Neural cell (in vitro differentiated cells): Measurements from ENCODE around the gene CAPN9. TPM values are rescaled to one million over a fixed set of nuclear protein-coding genes. Genes with fewer than 3 reads are reported as not detected.

Experiments
- H2AFZ ChIP-seq: fragments of 200-600, 300-800 bp; sonication (generic), shearing (Covaris generic); 2 replicates; pipeline ENCODE4 v1.6.0; 2014; ENCODE audit warnings: low read depth, mild to moderate bottlenecking, antibody characterized with exemption, low read length, moderate library complexity
- H3F3A ChIP-seq: fragments of 200-600 bp; shearing (Covaris generic); 2 replicates; pipeline ENCODE4 v1.6.1; 2016; ENCODE audit warnings: mild to moderate bottlenecking, moderate library complexity, mixed read lengths, antibody characterized with exemption, low read length; ENCODE audit not compliant: insufficient read depth, poor library complexity, severe bottlenecking
- H3K27ac ChIP-seq: fragments of 200-600, 300-800 bp; sonication (generic), shearing (Covaris generic); 2 replicates; pipeline ENCODE4 v1.5.1; 2014; ENCODE audit warnings: mild to moderate bottlenecking, low read length, moderate library complexity
- H3K27me3 ChIP-seq: fragments of 300-800, 200-600 bp; sonication (generic), shearing (Covaris generic); 2 replicates; pipeline ENCODE4 v1.6.0; 2014; ENCODE audit warnings: mild to moderate bottlenecking, low read depth, low read length, moderate library complexity; ENCODE audit not compliant: insufficient read depth
- H3K36me3 ChIP-seq: fragments of 300-800, 200-600 bp; sonication (generic), shearing (Covaris generic); 2 replicates; pipeline ENCODE4 v1.5.1; 2014; ENCODE audit warnings: mild to moderate bottlenecking, antibody characterized with exemption, low read length, moderate library complexity; ENCODE audit not compliant: insufficient read depth
- H3K4me2 ChIP-seq: fragments of 300-800, 200-600 bp; sonication (generic), shearing (Covaris generic); 2 replicates; pipeline ENCODE4 v1.6.0; 2014; ENCODE audit warnings: mild to moderate bottlenecking, low read length
- H3K4me3 ChIP-seq: fragments of 300-800, 200-600 bp; sonication (generic), shearing (Covaris generic); 2 replicates; pipeline ENCODE4 v1.5.1; 2014; ENCODE audit warnings: mild to moderate bottlenecking, low read length, moderate library complexity
- H3K79me2 ChIP-seq: fragments of 200-600 bp; shearing (Covaris generic); replicated peaks from 2 replicates; pipeline ENCODE4 v1.6.0; 2014; ENCODE audit warnings: mild to moderate bottlenecking, low read length, moderate library complexity; ENCODE audit not compliant: insufficient read depth
- H3K9ac ChIP-seq: fragments of 300-800, 200-600 bp; sonication (generic), shearing (Covaris generic); 2 replicates; pipeline ENCODE4 v1.6.1; 2016; ENCODE audit warnings: mild to moderate bottlenecking, low read length, mixed read lengths
- H3K9me2 ChIP-seq: fragments of 200-600 bp; shearing (Covaris generic); 2 replicates; pipeline ENCODE4 v1.6.1; 2016; ENCODE audit warnings: mild to moderate bottlenecking, low read length, mixed read lengths; ENCODE audit not compliant: insufficient read depth
- H3K9me3 ChIP-seq: fragments of 200-600, 300-800 bp; sonication (generic), shearing (Covaris generic); 2 replicates; pipeline ENCODE4 v1.6.1; 2016; ENCODE audit warnings: mild to moderate bottlenecking, mixed run types, low read length, moderate library complexity, mixed read lengths
- H4K20me1 ChIP-seq: fragments of 200-600 bp; shearing (Covaris generic); 2 replicates; pipeline ENCODE4 v1.6.1; 2016; ENCODE audit warnings: mild to moderate bottlenecking, mixed run types; ENCODE audit not compliant: insufficient read depth
- EP300 ChIP-seq: fragments of 450-650 bp; conservative IDR thresholded peaks from 2 replicates; pipeline ENCODE4 v1.6.1; 2014; ENCODE audit warnings: antibody characterized with exemption, mild to moderate bottlenecking, moderate library complexity; ENCODE audit not compliant: poor library complexity, severe bottlenecking
- EZH2 ChIP-seq: fragments of 200-600, 300-800 bp; shearing (Covaris generic), sonication (generic); IDR thresholded peaks from 2 replicates; pipeline ENCODE4 v1.6.1; 2014; ENCODE audit warnings: antibody characterized with exemption, low read length, borderline replicate concordance, mild to moderate bottlenecking; ENCODE audit not compliant: insufficient read depth, poor library complexity, severe bottlenecking
- MXI1 ChIP-seq: fragments of 450-650 bp; conservative IDR thresholded peaks from 2 replicates; pipeline ENCODE4 v1.6.1; 2014; ENCODE audit warnings: antibody characterized with exemption, mild to moderate bottlenecking; ENCODE audit not compliant: poor library complexity, severe bottlenecking
- POLR2AphosphoS5 ChIP-seq: IDR thresholded peaks from 2 replicates; pipeline ENCODE4 v1.6.1; 2012
- RAD21 ChIP-seq: fragments of 450-650 bp; conservative IDR thresholded peaks from 2 replicates; pipeline ENCODE4 v1.6.1; 2014; ENCODE audit warnings: antibody characterized with exemption, mild to moderate bottlenecking, moderate library complexity
- SMC3 ChIP-seq: fragments of 450-650 bp; conservative IDR thresholded peaks from 2 replicates; pipeline ENCODE4 v1.6.1; 2014; ENCODE audit warnings: antibody characterized with exemption, mild to moderate bottlenecking, moderate library complexity; ENCODE audit not compliant: poor library complexity
- TAF1 ChIP-seq: IDR thresholded peaks from 2 replicates; pipeline ENCODE4 v1.6.1; 2012; ENCODE audit warnings: low read depth
- polyA plus RNA-seq: library from polyadenylated mRNA; depleted of rRNA; stranded (reverse); fragments of >200 nt; gene quantifications from 2 replicates; pipeline ENCODE4 v1.2.3, GENCODE V29; 2014
- TF ChIP-seq, protein P1 (sequence below): fragments of 450-650 bp; IDR thresholded peaks from 2 replicates; pipeline ENCODE4 v1.5.1; 2014; ENCODE audit warnings: antibody characterized with exemption, mild to moderate bottlenecking, moderate library complexity; ENCODE audit not compliant: poor library complexity, severe bottlenecking
- TF ChIP-seq, protein P2 (sequence below): IDR thresholded peaks from 2 replicates; pipeline ENCODE4 v1.6.1; 2012; ENCODE audit warnings: borderline replicate concordance

CAPN9 gene
- polyA plus RNA-seq, 1 donor from 2014 or later: 0.14 TPM

DNA sequence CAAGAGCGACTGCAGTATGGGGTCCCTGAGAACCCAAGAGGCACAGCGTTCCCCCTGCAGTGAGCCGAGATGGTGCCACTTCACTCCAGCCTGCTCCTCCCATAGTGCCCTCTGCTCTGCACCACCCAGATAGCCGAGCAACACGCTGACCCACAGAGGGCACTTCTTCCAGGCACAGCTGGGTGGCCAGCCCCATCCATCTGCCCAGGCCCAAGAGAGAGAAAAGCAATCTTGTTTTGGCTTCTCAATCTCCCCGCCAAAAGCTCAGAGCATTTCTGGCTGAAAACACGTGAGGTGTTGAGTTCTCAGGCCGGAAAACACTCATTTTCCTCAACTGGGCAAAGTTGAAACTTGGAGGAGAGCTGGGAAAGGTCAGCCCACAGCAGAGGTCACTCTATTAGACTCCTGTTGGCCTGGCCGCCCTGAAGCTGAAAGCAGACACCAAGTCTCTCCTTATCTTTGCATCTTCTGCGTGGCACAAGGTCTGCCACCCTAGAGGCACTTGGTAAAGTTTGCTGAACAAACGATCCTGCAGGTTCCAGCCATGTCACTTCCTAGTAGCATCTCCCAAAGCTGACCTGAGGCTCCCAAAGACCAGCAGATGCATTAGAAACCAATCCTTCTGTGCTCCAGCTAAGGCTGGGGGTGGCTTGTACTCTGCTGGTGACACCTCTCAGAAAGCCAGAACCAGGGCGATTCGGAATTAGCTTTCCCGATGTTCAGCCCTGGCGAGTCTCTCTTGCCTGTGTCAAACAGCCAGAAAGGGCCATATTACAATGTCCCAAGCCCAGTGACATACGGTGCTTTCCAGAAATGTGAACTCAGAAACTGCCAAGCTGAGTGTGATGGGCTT lies 10.9 kb downstream of the CAPN9 start:
- Histone ChIP-seq H3K9ac (no peak overlapping the region), H3F3A (no peaks in the 10 kb centered on the region), H4K20me1 (no peaks in the 10 kb centered on the region), H3K27me3 (no peaks in the 10 kb centered on the region), H3K9me2 (no peaks in the 10 kb centered on the region), H3K36me3 (no peaks in the 10 kb centered on the region), H3K4me3 (no peak overlapping the region), H3K4me2 (no peak overlapping the region), H3K27ac (no peak overlapping the region), H3K79me2 (no peaks in the 10 kb centered on the region), H2AFZ (no peak overlapping the region), H3K9me3 (no peaks in the 10 kb centered on the region)
- TF ChIP-seq, protein P1, sequence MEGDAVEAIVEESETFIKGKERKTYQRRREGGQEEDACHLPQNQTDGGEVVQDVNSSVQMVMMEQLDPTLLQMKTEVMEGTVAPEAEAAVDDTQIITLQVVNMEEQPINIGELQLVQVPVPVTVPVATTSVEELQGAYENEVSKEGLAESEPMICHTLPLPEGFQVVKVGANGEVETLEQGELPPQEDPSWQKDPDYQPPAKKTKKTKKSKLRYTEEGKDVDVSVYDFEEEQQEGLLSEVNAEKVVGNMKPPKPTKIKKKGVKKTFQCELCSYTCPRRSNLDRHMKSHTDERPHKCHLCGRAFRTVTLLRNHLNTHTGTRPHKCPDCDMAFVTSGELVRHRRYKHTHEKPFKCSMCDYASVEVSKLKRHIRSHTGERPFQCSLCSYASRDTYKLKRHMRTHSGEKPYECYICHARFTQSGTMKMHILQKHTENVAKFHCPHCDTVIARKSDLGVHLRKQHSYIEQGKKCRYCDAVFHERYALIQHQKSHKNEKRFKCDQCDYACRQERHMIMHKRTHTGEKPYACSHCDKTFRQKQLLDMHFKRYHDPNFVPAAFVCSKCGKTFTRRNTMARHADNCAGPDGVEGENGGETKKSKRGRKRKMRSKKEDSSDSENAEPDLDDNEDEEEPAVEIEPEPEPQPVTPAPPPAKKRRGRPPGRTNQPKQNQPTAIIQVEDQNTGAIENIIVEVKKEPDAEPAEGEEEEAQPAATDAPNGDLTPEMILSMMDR: no peak
- TF ChIP-seq EP300: no peak
- no peak for TF ChIP-seq MXI1
- TF ChIP-seq RAD21: no peak
- TF ChIP-seq, protein P2, sequence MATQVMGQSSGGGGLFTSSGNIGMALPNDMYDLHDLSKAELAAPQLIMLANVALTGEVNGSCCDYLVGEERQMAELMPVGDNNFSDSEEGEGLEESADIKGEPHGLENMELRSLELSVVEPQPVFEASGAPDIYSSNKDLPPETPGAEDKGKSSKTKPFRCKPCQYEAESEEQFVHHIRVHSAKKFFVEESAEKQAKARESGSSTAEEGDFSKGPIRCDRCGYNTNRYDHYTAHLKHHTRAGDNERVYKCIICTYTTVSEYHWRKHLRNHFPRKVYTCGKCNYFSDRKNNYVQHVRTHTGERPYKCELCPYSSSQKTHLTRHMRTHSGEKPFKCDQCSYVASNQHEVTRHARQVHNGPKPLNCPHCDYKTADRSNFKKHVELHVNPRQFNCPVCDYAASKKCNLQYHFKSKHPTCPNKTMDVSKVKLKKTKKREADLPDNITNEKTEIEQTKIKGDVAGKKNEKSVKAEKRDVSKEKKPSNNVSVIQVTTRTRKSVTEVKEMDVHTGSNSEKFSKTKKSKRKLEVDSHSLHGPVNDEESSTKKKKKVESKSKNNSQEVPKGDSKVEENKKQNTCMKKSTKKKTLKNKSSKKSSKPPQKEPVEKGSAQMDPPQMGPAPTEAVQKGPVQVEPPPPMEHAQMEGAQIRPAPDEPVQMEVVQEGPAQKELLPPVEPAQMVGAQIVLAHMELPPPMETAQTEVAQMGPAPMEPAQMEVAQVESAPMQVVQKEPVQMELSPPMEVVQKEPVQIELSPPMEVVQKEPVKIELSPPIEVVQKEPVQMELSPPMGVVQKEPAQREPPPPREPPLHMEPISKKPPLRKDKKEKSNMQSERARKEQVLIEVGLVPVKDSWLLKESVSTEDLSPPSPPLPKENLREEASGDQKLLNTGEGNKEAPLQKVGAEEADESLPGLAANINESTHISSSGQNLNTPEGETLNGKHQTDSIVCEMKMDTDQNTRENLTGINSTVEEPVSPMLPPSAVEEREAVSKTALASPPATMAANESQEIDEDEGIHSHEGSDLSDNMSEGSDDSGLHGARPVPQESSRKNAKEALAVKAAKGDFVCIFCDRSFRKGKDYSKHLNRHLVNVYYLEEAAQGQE: no peak
- no peak for TF ChIP-seq SMC3
- no peak for TF ChIP-seq POLR2AphosphoS5
- no peak for TF ChIP-seq EZH2
- TF ChIP-seq TAF1: no peak

DNA sequence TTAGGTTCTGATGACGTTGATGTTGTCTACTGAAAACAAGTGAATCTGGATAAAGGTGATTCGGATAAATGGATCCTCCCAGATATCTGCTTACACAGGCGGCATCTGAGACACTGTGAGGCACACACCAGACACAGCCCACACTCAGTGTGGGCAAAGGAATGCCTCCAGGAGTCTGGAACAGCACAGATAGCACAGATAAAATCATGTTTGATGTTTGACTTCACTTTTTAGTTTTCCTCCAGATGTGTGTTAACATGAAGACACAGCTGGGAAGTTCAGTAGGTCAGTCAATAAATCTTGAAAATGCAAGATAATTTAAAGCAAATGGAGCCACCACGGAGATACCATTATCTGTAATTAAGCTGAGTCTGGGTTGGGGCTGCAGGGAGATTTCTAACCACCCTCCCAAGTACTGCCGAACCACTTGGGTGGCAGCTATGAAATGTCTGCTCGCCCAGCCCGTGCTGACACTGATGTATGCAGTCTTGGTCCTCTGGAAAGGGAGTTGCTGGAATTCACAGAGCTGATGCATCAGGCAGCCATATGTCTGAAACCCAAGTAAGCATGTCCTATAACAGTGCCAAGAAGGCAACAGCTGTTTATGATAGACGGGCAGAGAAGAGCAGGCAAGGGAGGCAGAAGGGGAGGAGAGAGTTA lies 11.7 kb downstream of the CAPN9 start:
- H3K36me3 ChIP-seq: no peaks in the 10 kb centered on the region
- H3K27ac ChIP-seq: no peak overlapping the region
- no peak overlapping the region for H3K9ac ChIP-seq
- no peak for TF ChIP-seq EZH2
- no peaks in the 10 kb centered on the region for H3K9me2 ChIP-seq
- no peak overlapping the region for H3K4me2 ChIP-seq
- no peaks in the 10 kb centered on the region for H4K20me1 ChIP-seq
- no peaks in the 10 kb centered on the region for H3K79me2 ChIP-seq
- H2AFZ ChIP-seq: no peak overlapping the region
- no peaks in the 10 kb centered on the region for H3K27me3 ChIP-seq
- no peaks in the 10 kb centered on the region for H3F3A ChIP-seq
- no peak overlapping the region for H3K4me3 ChIP-seq
- H3K9me3 ChIP-seq: no peaks in the 10 kb centered on the region
